ENCODE data around the gene SFXN1.
A peak's percentile ranks its signal among the peaks of the same experiment; 100 is the strongest.
"Not testable (repeated sequence)": the region's sequence is repeated elsewhere in the genome, so short reads cannot be mapped to it uniquely, and the experiment has no call there.

The SFXN1 gene

DNA sequence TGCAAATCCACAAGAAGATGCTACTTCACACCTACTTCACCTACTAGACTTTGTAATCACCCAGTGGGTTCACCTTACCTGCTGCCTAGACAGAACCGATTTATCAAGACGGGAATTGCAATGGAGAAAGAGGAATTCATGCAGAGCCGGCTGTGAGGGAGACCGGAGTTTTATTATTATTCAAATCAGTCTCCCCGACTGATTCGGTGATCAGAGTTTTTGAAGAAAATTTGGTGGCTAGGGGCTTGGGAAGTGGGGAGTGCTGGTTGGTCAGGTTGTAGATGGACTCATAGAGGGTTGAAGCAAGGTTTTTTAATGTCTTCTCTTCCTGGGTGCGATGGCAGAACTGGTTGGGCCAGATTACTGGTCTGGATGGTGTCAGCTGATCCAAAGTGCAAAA, 23.4 kb downstream of the SFXN1 start:
- no peak for DNase-seq

DNA sequence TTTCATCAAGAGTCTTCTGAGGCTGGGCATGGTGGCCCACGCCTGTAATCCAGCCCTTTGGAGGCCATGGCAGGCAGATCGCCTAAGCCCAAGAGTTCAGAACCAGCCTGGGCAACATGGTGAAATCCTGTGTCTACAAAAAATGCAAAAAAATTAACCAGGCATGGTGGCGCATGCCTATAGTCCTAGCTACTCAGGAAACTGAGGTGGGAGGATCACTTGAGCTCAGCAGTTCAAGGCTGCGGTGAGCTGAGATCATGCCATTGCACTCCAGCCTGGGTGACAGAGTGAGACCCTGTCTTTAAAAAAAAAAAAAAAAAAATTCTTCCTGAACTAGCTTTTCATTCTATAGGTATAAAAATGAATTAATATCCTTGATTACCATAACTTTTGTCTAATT, 29.3 kb downstream of the SFXN1 start:
- not testable (repeated sequence) for DNase-seq

DNA sequence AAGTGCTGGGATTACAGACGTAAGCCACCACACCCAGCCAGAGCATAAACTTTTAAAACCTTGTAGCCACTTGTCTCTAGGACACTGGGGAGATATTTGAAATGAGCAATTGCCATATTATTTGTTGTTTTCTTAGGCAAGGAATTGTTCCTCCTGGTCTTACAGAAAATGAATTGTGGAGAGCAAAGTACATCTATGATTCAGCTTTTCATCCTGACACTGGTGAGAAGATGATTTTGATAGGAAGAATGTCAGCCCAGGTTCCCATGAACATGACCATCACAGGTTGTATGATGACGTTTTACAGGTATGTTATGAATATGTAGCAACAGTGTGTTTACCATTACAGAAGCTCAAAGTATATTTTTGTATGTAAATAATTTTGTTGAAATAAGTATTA, 30.5 kb downstream of the SFXN1 start:
- DNase-seq, result no peak

DNA sequence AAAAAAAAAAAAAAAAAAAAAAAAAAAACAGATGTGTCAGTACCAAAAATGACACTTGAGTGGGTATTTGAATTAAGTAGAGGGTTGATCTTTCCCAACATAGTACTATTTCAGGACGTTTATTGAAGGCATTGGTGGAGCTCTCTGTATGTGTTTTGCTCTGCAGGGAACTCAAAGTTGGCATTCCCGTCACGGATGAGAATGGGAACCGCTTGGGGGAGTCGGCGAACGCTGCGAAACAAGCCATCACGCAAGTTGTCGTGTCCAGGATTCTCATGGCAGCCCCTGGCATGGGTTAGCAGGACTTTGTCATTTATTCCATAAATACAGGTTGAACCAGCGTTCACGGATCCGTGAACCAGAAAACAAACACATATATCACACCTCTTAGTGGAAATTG, 34.9 kb downstream of the SFXN1 start:
- DNase-seq, result no peak

DNA sequence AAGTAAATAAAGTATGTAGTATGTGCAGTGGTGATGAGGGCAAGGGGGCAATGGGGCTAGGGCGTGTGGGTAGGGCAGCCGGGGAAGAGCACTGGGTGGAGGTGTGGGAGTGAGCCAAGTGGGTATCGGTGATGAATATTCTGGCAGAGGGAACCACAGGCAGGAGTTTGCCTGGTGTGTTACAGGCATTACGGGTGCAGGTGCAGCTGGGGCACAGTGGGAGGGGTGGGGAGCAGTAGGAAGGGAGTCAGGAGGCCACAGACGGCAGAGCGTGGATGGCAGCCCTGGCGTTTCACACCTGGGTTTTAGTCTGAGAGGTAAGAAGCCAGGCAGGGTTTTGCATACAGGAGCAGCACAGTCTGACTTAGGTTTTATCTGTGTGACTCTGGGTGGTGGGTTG, 35.4 kb downstream of the SFXN1 start:
- DNase-seq, result no peak

DNA sequence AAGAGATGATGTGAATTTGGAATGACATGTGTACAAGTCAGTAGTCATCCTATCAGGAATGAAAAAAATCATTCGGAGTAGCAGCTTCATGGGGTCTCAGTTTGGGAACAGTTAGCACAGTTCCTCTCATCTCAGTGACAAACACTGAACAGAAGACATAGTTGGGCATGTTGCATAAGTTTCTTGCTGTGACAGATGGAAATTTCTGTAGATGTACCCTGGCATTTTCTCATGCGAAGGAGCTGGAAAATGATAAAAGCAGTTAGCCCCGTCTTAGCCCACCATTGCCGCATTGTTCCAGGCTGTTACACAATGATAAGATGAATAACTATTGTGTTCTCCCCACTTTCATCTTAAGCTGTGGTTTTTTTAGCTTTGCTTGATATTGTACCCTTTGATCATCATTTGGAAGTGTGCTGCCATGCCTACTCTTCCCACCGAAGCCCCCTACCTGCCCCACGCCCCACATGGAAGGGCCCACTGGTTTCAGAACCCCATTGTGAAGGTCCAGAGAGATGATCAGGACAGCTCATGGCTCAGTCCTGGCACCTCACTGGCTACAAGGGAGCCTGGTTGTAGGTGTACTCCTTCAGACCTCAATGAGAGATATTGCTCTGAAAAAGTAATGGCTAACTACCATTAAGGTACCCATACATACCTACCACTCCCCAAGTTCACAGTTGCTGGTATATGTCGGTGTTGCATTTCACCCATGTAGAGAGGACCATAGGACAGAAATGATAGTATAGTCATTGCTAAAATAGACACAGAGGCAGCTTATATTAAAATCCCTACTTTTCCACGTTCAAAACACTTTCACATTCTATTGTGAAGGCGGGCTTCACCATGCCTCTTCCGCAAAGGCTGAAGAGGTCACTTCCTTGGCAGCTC, 38.8 kb downstream of the SFXN1 start:
- no peak for DNase-seq

DNA sequence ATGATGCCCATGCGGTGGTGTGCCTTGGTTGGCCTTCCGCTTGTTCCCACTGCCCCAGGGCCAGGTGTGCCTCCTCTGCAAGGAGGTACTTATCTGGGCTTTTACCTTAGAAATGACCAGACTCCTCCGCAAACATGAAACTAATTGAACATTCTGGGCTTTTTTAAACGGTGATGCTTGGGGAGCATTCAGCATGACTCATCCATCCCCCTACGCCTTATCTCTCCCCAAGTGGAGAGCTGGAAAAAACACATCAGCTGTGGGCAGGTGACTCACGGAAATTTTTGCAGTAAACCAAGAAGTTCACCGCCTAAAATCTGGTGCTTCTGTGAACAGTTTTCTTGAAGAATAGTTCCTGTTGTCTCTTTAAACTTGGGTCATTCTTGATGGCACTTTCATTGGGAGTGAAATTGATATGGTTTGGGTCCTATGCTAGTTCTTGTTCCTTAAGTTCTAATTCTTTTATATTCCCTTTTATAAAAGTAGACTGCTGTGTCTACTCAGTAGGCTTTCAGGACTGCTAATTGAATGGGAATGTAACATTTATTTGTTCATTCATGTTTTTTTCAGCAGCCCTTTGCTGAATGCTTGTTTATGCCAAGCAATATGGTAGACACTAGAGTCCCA, 39.6 kb downstream of the SFXN1 start:
- no peak for DNase-seq

DNA sequence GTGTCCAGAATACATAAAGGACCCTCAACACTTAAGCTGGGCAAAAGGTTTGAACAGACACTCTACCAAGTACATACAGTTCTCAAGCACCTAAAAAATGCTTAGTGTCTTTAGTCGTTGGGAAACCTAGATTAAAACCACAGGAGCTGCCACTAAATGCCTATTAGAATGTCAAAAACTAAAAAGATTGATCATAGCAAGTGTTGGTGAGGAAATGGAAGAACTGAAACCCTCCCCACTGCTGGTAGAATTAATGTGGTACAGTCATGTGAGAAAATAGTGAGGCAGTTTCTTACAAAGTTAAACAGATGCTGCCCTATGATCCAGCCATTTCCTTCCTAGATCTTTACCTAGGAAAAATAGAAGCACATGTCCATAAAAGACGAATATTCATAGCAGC, 40.6 kb downstream of the SFXN1 start:
- no peak for DNase-seq

DNA sequence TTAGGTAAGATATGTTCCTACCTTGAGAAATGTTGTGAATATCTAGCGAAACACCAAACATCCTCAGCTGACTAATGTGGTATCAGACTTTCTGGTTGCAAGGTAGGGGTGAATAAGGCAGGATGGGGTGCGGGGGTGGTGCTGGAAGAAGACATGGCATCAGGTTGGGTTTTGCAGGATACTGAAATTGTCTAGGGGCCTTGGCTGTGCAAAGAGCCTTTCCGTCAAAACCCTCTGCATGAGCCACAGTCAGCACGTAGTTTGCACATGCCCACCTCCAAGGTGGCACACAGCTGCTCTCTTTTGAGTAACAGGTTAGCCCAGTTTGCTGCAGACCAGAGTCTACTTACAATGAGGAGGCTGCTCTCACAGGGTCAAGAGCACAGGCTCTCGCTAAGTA, 42.0 kb downstream of the SFXN1 start:
- DNase-seq, result no peak

DNA sequence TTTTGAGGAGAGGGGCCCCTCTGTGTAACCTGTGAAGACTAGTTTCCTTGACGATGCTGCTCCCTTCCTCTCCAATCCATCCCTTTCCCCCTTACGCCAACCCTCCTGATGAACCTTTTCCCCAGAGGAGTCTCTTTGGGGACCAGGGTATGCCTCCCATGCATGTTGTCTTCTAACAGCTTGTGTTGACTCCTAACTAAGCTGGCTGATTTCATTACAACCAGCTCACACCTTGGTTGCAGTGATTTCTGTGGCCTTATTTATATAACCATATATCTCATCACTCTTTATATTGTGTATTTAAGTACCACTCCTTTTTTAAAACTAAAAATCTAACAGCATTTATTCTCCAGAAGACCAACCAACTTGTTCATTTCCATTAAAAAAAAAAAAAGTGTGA, 42.5 kb downstream of the SFXN1 start:
- no peak for DNase-seq

DNA sequence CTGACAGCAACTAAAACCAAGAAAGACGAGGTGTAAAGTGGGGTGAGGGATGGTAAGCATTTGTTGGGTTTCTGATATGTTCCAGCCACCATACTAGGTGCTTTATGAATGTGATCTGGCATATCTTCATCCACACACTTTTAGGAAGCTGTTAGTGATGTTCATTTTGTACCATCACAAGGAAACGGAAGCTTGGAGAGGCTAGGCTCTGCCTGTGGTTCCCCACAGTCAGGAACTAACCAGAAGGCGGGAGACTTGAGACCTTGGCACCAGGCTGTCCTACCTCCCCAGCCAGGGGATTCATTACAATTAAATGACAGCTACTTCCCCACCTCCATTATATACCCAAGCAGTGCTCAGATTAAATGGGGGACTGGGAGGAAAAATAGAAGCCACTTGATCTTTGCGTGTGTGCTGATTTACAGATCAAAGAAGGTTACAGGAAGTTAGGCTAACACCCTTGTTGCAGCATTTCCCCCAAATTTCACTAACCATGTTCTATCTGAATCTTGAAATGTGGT, 43.0 kb downstream of the SFXN1 start:
- no peak for DNase-seq

DNA sequence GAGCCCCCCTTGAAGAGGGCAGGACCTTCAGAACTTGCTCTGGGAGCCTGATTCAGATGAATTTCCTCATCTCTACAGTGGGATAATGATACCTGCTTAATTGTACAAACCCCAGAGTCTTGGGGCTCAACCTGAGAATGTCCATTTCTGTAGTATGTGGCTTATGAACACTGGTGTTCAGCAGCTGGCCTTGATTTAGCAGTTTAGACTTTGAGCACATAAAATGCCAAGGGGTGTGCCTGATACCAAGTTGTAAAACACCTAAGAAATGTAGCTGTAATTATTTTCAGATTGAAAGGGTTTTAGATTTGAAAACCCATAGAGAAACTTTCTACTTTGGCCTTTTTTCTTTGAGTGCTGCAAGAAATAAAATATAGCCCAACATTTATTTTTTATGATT, 44.9 kb downstream of the SFXN1 start:
- no peak for DNase-seq

DNA sequence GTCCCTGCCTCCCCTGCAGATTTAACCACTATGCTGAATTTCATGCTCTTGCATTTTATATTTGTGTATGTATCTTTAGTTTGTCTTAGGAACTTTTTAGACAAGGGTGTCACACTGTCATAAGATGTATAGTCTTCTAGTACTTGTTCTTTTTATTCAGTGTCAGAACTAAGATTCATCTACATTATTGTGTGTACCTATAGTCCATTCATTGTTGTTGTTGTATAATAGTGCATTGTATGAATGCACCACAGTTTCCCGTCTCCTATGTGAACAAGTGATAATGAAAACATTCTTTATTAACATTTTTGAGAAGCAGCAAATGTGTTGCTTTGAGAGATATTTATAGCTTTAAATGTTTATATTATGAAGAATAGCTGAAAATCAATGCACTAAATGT, 45.9 kb downstream of the SFXN1 start:
- DNase-seq, result no peak

DNA sequence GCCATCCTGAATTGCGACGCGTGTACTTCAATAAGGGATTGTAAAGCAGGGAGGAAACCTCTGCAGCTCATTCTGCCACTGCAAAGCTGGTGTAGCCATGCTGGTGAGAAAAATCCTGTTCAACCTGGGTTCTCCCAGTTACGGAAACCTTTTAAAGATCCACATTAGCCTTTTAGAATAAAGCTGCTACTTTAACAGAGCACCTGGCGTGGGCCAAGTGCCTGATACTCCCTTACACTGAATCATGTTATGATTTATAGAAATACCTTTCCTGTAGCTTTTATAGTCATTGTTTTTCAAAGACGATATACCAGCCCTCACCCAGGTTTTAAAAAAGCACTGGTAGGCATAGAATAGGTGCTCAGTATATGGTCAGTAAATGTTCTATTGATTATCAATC, 48.3 kb downstream of the SFXN1 start:
- no peak for DNase-seq

DNA sequence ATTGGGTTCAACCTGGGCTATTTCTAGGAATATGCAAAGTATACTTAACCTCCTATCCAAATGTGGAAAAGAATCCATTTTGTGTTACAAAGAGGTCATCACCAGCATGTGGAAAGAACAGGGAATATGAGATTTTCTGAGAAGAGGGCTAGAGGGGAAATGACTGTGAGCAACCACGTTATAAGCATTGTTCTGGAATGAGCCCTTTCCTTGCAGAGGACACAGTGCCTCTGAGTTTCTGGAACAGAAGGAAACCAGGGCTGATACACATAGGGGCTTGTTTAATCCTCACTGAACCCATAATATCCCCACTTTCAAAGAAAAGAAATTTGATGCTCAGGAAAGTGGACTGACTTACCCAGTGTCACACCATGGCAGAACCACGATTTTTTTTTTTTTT, 53.0 kb downstream of the SFXN1 start:
- no peak for DNase-seq

DNA sequence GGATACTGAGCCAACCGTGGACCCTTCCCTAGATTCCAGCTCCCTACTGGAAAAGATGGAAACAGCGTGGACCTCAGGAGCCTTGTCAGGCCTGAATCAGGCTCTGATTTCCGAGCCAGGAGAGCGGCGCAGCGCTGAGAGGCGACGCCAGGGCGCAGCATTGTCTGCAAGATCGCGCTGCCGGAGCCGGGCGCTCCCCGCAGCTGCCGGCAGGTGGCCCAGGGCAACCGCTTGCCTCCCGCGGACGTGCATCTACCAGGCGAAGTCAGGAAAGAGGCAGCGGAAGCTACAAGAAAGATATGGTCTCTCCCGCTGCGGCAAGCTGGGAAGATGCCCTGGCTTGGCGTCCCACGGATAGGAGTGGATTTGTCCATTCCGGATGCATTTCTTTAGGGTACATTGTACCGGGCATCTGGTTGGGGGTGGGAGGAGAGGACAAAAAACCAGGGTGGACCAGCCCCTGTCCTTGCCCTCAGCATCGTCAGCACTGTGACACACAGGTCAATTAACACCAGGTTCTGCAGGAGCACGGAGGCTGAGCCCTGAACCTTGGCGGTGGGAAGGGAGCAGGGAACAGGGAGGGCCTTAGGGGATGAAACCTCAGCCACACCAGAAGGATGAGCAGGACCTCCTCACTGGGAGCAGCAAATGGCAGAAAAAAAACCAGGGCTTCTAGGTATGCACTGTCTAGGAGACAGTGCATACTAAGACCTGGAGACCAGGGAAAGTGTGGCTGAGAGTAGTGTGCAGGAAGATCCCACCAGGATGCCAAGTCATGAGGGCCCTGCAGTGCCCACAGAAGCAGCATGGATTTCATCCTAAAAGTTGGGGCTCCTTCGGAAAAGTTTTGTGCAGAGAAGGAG, 55.9 kb downstream of the SFXN1 start:
- DNase-seq, result peak; percentile 48

DNA sequence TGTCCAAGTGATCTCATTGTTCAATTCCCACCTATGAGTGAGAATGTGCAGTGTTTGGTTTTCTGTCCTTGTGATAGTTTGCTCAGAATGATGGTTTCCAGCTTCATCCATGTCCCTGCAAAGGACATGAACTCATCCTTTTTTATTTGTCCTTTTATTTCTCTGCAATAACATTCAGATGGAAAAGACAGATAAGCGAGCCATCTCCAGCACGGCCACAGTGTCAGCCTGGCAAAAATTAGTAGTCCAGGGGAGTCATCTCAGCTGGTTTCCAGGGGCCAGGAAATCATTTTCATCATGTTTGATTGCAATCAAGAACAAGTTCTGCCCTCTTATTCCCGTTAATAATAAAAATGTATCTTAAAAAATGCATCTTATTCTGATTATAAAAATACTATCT, 57.0 kb downstream of the SFXN1 start:
- DNase-seq, result not testable (repeated sequence)

DNA sequence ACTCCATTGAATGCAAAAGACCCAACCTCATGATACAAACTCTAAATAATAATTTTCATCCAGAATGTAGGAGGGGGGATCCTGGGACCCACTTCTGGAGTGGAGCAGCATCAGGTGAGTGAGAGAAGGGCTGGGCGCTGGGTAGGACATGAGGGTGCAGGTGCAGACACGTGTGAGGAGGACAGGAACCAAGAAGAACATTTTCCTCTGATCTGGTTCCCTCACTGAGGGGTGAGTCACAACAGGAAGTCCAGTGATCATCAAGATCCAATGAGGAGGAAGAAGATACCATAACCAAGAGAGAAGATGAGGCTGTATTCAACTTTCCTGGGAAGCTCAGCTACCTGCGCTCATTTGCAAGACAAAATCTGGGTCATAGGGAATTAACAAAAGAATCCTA, 57.4 kb downstream of the SFXN1 start:
- DNase-seq, result no peak

DNA sequence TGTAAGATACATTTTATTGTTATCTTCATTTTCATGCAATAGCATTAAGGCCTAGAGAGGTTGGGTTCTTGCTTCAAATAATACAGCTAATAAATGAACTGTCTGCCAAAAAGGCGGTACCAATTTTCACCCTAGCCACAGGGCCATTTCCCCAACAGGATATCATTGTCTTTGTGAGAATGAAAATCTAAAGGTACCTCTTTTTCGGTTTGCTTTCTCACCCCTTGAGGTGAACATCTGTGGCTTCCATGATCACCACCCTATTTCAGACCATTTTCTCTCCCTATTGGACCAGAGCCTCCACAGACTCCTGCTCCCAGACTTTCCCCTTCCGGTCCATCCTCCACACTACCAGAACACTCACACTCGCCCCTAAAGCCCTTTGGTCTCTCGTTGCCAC, 60.2 kb downstream of the SFXN1 start:
- DNase-seq, result no peak

DNA sequence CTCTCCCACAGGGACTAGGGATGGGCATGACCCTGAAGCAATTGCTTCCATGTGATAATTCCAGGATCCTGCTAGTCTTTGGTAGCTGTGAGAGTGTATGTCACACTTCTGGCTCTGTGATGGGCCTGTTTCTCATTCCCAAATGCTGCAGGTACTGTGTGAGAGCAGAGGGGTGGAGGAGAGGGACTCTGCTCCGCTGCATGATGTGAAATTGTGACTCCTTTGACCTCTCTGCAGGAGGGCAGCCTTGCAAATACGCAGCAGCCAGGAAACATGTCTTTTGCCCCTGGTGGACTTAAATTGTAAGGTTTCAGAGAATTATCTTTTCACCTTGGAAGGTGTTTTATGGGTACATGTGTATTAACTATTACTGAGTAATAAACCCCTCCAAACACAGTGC, 61.6 kb downstream of the SFXN1 start:
- no peak for DNase-seq

DNA sequence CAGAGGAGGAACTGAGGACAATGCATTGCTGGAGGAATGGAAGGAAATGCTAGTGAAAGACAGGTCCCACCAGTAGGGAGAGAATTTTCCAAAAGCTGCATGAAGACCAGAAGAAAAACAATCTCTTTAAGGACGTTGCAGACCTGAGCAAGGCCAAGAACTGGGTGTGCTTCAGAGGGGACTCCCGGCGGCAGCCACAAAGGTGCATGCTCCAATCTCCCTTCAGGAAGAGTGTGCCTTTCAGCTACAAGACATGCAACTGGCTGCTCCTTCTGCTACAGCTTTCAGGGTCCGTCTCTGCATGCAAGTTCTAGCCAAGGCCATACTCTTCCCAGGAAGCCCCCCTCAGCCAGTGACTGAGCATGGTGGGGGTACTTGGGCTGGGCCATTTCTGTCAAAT, 62.9 kb downstream of the SFXN1 start:
- no peak for DNase-seq

DNA sequence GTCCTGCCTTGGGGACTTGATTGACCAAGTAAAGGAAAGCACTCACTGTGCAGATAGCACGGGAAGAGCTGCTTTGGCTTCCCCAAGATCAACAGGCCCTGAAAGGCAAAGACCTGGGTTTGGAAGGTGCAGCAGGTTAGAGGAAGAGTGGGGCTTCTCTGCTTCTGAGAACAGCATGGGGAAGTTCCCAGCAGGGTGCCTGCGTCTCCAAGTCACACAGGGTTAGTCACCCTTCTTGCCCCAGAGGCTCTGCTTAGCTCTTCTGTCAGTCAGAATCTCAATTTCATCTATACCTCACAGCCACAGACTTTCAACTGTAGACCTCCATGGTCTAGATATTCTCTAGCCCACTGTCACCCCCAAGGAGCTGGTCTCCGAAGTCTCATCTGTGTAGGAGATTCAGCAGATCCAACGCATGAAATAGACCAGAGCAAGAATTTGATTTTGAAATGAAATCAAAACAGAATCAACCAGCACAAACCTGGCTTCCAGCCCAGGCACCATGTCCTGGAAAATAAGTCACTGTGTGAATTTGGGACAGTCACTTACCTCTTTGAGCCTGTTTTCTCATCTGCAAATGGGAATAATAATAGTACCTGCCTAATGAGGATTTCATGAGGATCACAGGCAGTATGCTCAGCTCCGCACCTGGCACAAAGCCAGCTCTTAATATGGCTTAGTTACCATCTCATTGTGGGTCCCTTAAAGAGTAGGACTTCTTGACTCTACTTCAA, 64.0 kb downstream of the SFXN1 start:
- DNase-seq, result no peak

DNA sequence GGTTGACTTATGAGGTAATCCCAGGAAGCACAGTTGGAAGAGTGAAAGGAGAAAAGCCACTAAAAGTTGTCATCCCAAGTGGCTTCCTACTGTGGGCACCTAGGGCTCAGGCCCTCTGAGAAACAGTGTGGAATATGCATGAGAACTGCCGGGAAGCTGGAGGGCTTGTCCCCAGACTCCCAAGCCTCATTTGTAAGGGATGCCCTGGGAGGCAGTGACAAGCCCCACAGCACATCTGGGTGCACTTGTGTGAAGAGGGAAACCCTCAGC, 64.5 kb downstream of the SFXN1 start:
- DNase-seq, result no peak

Data from NCI-H2029 treated with DMSO at 0.1 percent for 48 hours (cell line).